Lung (tissue), 12 donors: ENCODE data around the gene NTSR2. TPM values are rescaled to one million over a fixed set of nuclear protein-coding genes. Genes with fewer than 3 reads are reported as not detected.
A peak's percentile ranks its signal among the peaks of the same experiment; 100 is the strongest.

Experiments
- ATAC-seq: fragments of 200-7000 bp; cut with Tn5 transposase; one replicate; pipeline ENCODE4 v1.9.1; 2020; ENCODE audit warnings: moderate number of reproducible peaks; ENCODE audit not compliant: insufficient read depth, low FRiP score
- DNase-seq, 3 donors: peaks; one replicate each; pipeline ENCODE4 v3.0.0-alpha.2; 2013 to 2017
- H3K27ac ChIP-seq, 2 donors: one replicate each; pipeline ENCODE4 v1.5.1; 2013; ENCODE audit warnings: mild to moderate bottlenecking in 2 of 2, moderate library complexity in 2 of 2, control low read depth in 1 of 2, inconsistent platforms in 1 of 2, low read depth in 1 of 2, low read length in 1 of 2
- H3K27me3 ChIP-seq, 3 donors: one replicate each; pipeline ENCODE4 v1.5.1; 2013; ENCODE audit warnings: low read length in 2 of 3; ENCODE audit not compliant: control insufficient read depth in 3 of 3, insufficient read depth in 3 of 3
- H3K36me3 ChIP-seq, 4 donors: one replicate each; pipeline ENCODE4 v1.5.1; 2013; ENCODE audit warnings: low read length in 4 of 4, mild to moderate bottlenecking in 1 of 4, moderate library complexity in 1 of 4; ENCODE audit not compliant: control insufficient read depth in 4 of 4, insufficient read depth in 4 of 4
- H3K4me1 ChIP-seq, 5 donors: one replicate each; pipeline ENCODE4 v1.5.1; 2013; ENCODE audit warnings: low read length in 5 of 5, mild to moderate bottlenecking in 2 of 5, moderate library complexity in 1 of 5; ENCODE audit not compliant: control insufficient read depth in 5 of 5, insufficient read depth in 5 of 5
- H3K4me3 ChIP-seq: one replicate; pipeline ENCODE4 v1.5.1; 2013; ENCODE audit warnings: mild to moderate bottlenecking, control low read depth, moderate library complexity
- H3K9ac ChIP-seq, 2 donors: one replicate each; pipeline ENCODE4 v1.5.1; 2013; ENCODE audit warnings: low read length in 2 of 2, control low read depth in 1 of 2; ENCODE audit not compliant: insufficient read depth in 1 of 2
- H3K9me3 ChIP-seq, 4 donors: one replicate each; pipeline ENCODE4 v1.5.1; 2013; ENCODE audit warnings: low read length in 3 of 4, mild to moderate bottlenecking in 1 of 4, moderate library complexity in 1 of 4; ENCODE audit not compliant: control insufficient read depth in 4 of 4, insufficient read depth in 3 of 4
- WGBS, 2 donors: extraction: QIAGEN DNeasy Blood & Tissue Kit; methylation state at CpG; one replicate each; pipeline ENCODE4 v1.1.7; 2013; 5-methylcytosine and 5-hydroxymethylcytosine counted together
- polyA plus RNA-seq, 2 donors: library from polyadenylated mRNA; stranded (reverse); fragments of 200-250 nt; gene quantifications; one replicate each; pipeline ENCODE4 v1.2.1, GENCODE V29; 2013
- total RNA-seq, 2 donors: library from RNA; depleted of rRNA in 1 of 2; stranded (reverse); fragments of >200 nt in 1 of 2; gene quantifications; one replicate each; pipeline ENCODE4 v1.2.1, GENCODE V29; 2014 to 2021
- TF ChIP-seq, protein P1 (sequence below): IDR thresholded peaks from 2 replicates; pipeline ENCODE4 v1.5.1; 2012; ENCODE audit warnings: mild to moderate bottlenecking; ENCODE audit errors: control extremely low read depth, extremely low read depth
- donor health status: control.
- donor health status: control.
- donor health status: Bipolar disorder and iron deficiency.
- donor health status: healthy.
- donor health status: DM: yes; HTN: yes; CAD: no.

Gene NTSR2
- total and polyA plus RNA-seq, 4 donors = not detected

DNA sequence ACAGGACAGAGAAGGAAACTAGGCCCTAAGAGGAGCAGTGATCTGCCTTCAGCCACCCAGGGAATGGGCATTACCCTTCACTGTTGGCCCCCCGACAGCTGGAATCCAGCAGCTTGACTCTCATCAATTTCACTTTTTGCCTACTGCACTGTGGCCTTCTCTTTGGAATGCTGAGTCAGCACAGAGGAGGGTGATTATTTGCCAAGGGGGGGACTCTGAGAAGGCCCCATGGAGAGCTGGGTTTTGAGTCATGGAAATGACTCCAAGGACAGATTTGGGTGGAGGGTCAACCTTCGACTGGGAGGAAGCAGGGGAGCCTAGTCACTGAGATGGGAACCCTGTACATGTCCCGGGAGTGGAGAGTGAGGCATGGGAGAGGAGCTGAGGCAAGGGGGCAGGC lies 38.1 kb upstream of the NTSR2 start:
- Histone ChIP-seq H3K4me1 (peaks cover 0 to 25% (median 10%) of the 10 kb centered on the region in 5 donors), H3K4me3 (no peak overlapping the region), H3K27ac (no peak overlapping the region), H3K9ac (no peak overlapping the region), H3K36me3 (no peaks in the 10 kb centered on the region), H3K9me3 (no peaks in the 10 kb centered on the region), H3K27me3 (no peaks in the 10 kb centered on the region)
- TF ChIP-seq, protein P1, sequence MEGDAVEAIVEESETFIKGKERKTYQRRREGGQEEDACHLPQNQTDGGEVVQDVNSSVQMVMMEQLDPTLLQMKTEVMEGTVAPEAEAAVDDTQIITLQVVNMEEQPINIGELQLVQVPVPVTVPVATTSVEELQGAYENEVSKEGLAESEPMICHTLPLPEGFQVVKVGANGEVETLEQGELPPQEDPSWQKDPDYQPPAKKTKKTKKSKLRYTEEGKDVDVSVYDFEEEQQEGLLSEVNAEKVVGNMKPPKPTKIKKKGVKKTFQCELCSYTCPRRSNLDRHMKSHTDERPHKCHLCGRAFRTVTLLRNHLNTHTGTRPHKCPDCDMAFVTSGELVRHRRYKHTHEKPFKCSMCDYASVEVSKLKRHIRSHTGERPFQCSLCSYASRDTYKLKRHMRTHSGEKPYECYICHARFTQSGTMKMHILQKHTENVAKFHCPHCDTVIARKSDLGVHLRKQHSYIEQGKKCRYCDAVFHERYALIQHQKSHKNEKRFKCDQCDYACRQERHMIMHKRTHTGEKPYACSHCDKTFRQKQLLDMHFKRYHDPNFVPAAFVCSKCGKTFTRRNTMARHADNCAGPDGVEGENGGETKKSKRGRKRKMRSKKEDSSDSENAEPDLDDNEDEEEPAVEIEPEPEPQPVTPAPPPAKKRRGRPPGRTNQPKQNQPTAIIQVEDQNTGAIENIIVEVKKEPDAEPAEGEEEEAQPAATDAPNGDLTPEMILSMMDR = no peak
- ATAC-seq (no peak), DNase-seq (peak in 2 of 3 donors; percentile 23 to 29)
- WGBS, 2 donors = 85 to 88% methylated on average over 3 of the region's 3 CpGs

DNA sequence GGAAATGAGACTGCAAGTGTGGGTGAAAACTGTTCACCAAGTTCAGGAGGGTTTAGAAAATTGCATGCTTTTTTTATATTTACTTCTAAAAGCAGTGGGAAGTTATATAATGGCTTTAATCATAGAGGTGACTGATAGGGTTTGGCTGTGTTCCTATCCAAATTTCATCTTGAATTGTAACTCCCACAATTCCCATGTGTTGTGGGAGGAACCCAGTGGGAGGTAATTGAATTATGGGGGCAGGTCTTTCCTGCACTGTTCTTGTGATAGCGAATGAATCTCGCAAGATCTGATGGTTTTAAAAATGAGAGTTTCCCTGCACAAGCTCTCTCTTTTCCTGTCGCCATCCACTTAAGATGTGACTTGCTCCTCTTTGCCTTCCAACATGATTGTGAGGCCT lies 35.7 kb upstream of the NTSR2 start:
- WGBS, 2 donors = 95% methylated on average over 3 of the region's 3 CpGs

DNA sequence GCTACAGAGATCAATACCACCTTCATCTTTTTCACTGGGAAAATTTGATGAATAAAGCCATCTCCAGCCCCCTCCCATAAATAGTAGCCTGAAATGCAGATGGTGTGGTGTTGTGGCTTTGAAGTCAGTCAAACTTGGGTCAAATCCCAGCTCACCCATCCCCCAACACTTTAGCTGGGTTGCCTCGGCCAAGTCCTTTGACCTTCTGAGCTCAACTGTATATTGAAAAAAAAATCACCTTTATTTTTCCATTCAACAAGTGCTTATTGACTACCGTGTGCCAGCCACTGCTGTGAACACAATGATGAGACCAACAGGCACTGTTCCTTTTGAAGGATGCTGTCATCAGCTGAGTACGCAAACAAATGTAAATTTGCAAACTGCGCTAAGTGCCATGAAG lies 35.1 kb upstream of the NTSR2 start:
- H3K4me1 ChIP-seq = peaks cover 0 to 7% (median 0%) of the 10 kb centered on the region in 5 donors
- H3K27ac ChIP-seq = no peak overlapping the region
- H3K4me3 ChIP-seq = no peak overlapping the region
- H3K9me3 ChIP-seq = no peaks in the 10 kb centered on the region
- WGBS, 2 donors = 78 to 85% methylated on average over 4 of the region's 4 CpGs
- TF ChIP-seq, protein P1 = no peak
- no peak for DNase-seq
- ATAC-seq = no peak
- H3K27me3 ChIP-seq = no peaks in the 10 kb centered on the region
- no peaks in the 10 kb centered on the region for H3K36me3 ChIP-seq
- no peak overlapping the region for H3K9ac ChIP-seq

More for the DNA sequence above, 35.7 kb upstream of the NTSR2 start:
- Histone ChIP-seq H3K27ac (no peak overlapping the region), H3K9me3 (no peaks in the 10 kb centered on the region), H3K27me3 (no peaks in the 10 kb centered on the region), H3K4me1 (peaks cover 0 to 13% (median 4%) of the 10 kb centered on the region in 5 donors), H3K36me3 (no peaks in the 10 kb centered on the region), H3K9ac (no peak overlapping the region), H3K4me3 (no peak overlapping the region)
- ATAC-seq = no peak
- no peak for DNase-seq
- TF ChIP-seq, protein P1 = no peak

DNA sequence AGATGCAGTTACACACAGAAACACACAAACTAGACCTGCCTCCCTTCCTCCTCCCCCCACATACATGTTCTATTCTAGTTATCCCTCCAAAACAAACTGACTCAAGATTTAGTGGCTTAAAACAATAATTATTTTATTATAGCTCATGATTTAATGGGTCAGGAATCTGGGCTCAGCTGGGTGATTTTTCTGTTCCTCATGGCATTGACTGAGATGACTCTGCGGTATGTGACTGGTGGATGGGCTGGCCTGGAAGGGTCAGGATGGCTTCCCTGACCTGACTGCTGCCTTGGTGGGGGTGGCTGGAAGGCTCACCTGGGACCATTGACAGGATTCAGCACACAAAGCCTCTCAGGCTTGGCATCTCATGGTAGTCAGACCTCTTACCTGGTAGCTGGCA lies 33.7 kb upstream of the NTSR2 start:
- no peak overlapping the region for H3K9ac ChIP-seq
- ATAC-seq (no peak), DNase-seq (no peak)
- no peak overlapping the region for H3K4me3 ChIP-seq
- no peaks in the 10 kb centered on the region for H3K27me3 ChIP-seq
- H3K27ac ChIP-seq = no peak overlapping the region
- H3K9me3 ChIP-seq = no peaks in the 10 kb centered on the region
- H3K36me3 ChIP-seq = no peaks in the 10 kb centered on the region
- TF ChIP-seq, protein P1 = no peak
- H3K4me1 ChIP-seq = peaks cover 0 to 6% (median 0%) of the 10 kb centered on the region in 5 donors
- WGBS, 2 donors = 84 to 89% methylated on average over 1 of the region's 1 CpG
